HG02885 (cell line): ENCODE results near the gene MGME1.
A peak's percentile ranks its signal among the peaks of the same experiment; 100 is the strongest.

Source experiments
- ATAC-seq: cut with Tn5 transposase; IDR thresholded peaks from one replicate; pipeline ENCODE4 v1.9.1; 2021; ENCODE audit warnings: mild to moderate bottlenecking; ENCODE audit not compliant: unreplicated experiment, poor library complexity

MGME1 gene

GRCh38 chr20:17987988-17988387 lies 19.2 kb downstream of the MGME1 start:
- ATAC-seq, result no peak

- no peak for ATAC-seq
These were observed 21.6 kb downstream of the MGME1 start for GRCh38 chr20:17990278-17990972.

GRCh38 chr20:17992224-17992637 lies 23.4 kb downstream of the MGME1 start:
- peak; percentile 72 for ATAC-seq

- ATAC-seq, result no peak
These were observed 24.2 kb downstream of the MGME1 start for GRCh38 chr20:17992847-17993513.

GRCh38 chr20:17993546-17993945 lies 24.7 kb downstream of the MGME1 start:
- no peak for ATAC-seq

- ATAC-seq, result peak; percentile 38
These were observed 27.4 kb downstream of the MGME1 start for GRCh38 chr20:17995967-17996819.

- no peak for ATAC-seq
These were observed 29.6 kb downstream of the MGME1 start for GRCh38 chr20:17998446-17998845.

- ATAC-seq, result no peak
These were observed 30.7 kb downstream of the MGME1 start for GRCh38 chr20:17999566-17999965.

- no peak for ATAC-seq
These were observed 32.5 kb downstream of the MGME1 start for GRCh38 chr20:18001131-18001921.

- ATAC-seq, result peak; percentile 47
These were observed 35.1 kb downstream of the MGME1 start for GRCh38 chr20:18003897-18004296.

- ATAC-seq, result no peak
These were observed 35.7 kb downstream of the MGME1 start for GRCh38 chr20:18004384-18005031.

GRCh38 chr20:18005170-18005989 lies 36.6 kb downstream of the MGME1 start:
- peak; percentile 95 for ATAC-seq

GRCh38 chr20:18005990-18006364 lies 37.2 kb downstream of the MGME1 start:
- no peak for ATAC-seq

- no peak for ATAC-seq
These were observed 37.9 kb downstream of the MGME1 start for GRCh38 chr20:18006684-18007083.

GRCh38 chr20:18007534-18008292 lies 38.9 kb downstream of the MGME1 start:
- ATAC-seq, result no peak

- ATAC-seq, result no peak
These were observed 40.3 kb downstream of the MGME1 start for GRCh38 chr20:18009116-18009515.

- no peak for ATAC-seq
These were observed 42.7 kb downstream of the MGME1 start for GRCh38 chr20:18011482-18011881.

GRCh38 chr20:18011951-18012645 lies 43.3 kb downstream of the MGME1 start:
- ATAC-seq, result no peak
